Mucosa of descending colon (tissue), 3 donors: ENCODE results near the gene HLCS. TPM values are rescaled to one million over a fixed set of nuclear protein-coding genes. Genes with fewer than 3 reads are reported as not detected.

Source experiments
- ATAC-seq: fragments of 200-7000 bp; cut with Tn5 transposase; one replicate; pipeline ENCODE4 v1.9.1; 2020; ENCODE audit warnings: mild to moderate bottlenecking, moderate library complexity
- DNase-seq, 3 donors: peaks; one replicate each; pipeline ENCODE4 v3.0.0-alpha.2; 2020
- H3K36me3 ChIP-seq: fragments of 200-600 bp; one replicate; pipeline ENCODE4 v1.8.0; 2021; ENCODE audit warnings: low read depth, mild to moderate bottlenecking
- H3K4me1 ChIP-seq: fragments of 200-600 bp; one replicate; pipeline ENCODE4 v1.8.0; 2021; ENCODE audit warnings: low read depth, mild to moderate bottlenecking
- H3K4me3 ChIP-seq: fragments of 200-600 bp; one replicate; pipeline ENCODE4 v1.8.0; 2021; ENCODE audit warnings: mild to moderate bottlenecking
- H3K9me3 ChIP-seq: fragments of 200-600 bp; one replicate; pipeline ENCODE4 v1.8.0; 2021; ENCODE audit warnings: mild to moderate bottlenecking
- intact Hi-C, 2 donors: fragments of 100-400 bp; cut with DNase I in 1 of 2; cut with micrococcal nuclease in 1 of 2; formaldehyde crosslinking; loops; one replicate each; pipeline versions ENCODE4 v1.11.0 to v1.11.1; 2022; cut with DNase I, micrococcal nuclease
- total RNA-seq, 3 donors: library from RNA; stranded (reverse); fragmentation: NEBNext Ultra II Directional in 2 of 3; extraction: Animal tissue kit (Norgen Biotek cat#: 25700) in 2 of 3; gene quantifications; one replicate each; pipeline versions ENCODE4 v1.2.1 to v1.2.4, GENCODE V29; 2021 to 2023
- TF ChIP-seq, protein P1 (sequence below): fragments of 200-600 bp; IDR thresholded peaks from one replicate; pipeline ENCODE4 v1.8.0; 2022; ENCODE audit warnings: antibody characterized with exemption, mild to moderate bottlenecking
- donor health status: DM: no; HTN: no; CAD: no; lungs with moderate emphysema.
- donor health status: DM: no; HTN: no; CAD: no.
- donor health status: DM: no; HTN: yes; CAD: no.

The HLCS gene
- total RNA-seq, 3 donors from 2014 or later = 13.3 to 16.7 (median 14.9) TPM

DNA sequence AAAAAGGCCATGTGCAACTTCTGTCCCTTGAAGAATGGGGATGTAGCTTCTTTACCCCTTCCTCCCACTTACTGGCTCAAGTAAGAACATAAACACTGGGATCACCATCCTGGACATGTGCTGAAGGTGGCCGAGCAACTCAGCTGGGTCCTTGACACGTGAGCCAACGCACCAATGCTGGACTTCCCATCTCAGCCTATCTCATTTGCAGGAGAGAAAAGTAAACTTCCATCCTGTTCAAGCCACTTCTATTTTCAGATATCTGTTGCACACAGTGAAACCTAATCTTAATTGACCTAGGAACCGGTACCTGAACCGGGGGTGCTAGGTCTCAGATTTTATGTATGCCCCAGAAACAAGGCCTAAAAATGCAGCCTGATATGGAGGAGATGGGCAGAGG lies 75.3 kb downstream of the HLCS start:
- intact Hi-C loops = no loop called here
- H3K4me3 ChIP-seq = no peak overlapping the region
- DNase-seq (no peak), ATAC-seq (no peak)
- no peaks in the 10 kb centered on the region for H3K9me3 ChIP-seq
- H3K4me1 ChIP-seq = no peaks in the 10 kb centered on the region
- TF ChIP-seq, protein P1, sequence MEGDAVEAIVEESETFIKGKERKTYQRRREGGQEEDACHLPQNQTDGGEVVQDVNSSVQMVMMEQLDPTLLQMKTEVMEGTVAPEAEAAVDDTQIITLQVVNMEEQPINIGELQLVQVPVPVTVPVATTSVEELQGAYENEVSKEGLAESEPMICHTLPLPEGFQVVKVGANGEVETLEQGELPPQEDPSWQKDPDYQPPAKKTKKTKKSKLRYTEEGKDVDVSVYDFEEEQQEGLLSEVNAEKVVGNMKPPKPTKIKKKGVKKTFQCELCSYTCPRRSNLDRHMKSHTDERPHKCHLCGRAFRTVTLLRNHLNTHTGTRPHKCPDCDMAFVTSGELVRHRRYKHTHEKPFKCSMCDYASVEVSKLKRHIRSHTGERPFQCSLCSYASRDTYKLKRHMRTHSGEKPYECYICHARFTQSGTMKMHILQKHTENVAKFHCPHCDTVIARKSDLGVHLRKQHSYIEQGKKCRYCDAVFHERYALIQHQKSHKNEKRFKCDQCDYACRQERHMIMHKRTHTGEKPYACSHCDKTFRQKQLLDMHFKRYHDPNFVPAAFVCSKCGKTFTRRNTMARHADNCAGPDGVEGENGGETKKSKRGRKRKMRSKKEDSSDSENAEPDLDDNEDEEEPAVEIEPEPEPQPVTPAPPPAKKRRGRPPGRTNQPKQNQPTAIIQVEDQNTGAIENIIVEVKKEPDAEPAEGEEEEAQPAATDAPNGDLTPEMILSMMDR = no peak
- no peaks in the 10 kb centered on the region for H3K36me3 ChIP-seq

DNA sequence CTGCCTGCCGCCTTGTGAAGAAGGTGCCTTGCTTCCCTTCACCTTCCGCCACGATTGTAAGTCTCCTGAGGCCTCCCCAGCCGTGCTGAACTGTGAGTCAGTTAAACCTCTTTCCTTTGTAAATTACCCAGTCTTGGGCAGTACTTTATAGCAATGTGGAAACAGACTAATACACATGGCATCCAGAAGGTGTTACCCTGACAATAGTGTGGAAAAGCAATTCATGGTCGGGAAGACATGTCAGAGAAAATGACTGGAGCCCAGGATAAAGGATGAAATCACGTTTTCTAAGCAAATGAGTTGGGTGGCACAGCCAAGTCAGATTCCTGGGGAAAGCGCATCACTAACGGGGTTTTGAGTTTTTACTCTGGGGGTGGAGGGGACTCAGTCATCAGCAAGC lies 76.4 kb downstream of the HLCS start:
- no peaks in the 10 kb centered on the region for H3K36me3 ChIP-seq
- ATAC-seq (no peak), DNase-seq (no peak)
- no peak overlapping the region for H3K4me3 ChIP-seq
- no peaks in the 10 kb centered on the region for H3K9me3 ChIP-seq
- TF ChIP-seq, protein P1 = no peak
- intact Hi-C loops = no loop called here
- H3K4me1 ChIP-seq = no peaks in the 10 kb centered on the region

DNA sequence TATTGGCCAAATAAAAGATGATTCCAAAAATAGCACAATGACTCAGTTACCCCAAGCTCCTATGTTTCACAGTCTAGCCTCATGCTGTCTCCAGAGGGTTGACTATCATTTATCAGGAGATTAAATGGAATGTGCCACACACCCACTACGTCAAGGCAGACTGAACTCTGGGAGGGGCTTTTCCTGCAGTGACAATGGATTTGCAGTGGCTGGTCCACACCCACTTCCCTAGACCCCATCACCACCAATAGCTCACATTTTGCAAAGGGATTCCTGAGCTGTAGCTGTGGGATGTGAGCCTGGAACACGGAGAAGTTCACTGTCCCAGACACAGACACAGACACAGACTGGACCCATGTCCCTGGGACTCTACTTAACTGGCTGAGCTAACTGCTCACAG lies 77.1 kb downstream of the HLCS start:
- TF ChIP-seq, protein P1 = no peak
- no peak for DNase-seq
- H3K36me3 ChIP-seq = no peaks in the 10 kb centered on the region
- no peak for ATAC-seq
- no peaks in the 10 kb centered on the region for H3K9me3 ChIP-seq
- H3K4me3 ChIP-seq = no peak overlapping the region
- H3K4me1 ChIP-seq = no peaks in the 10 kb centered on the region
- intact Hi-C loops = no loop called here

DNA sequence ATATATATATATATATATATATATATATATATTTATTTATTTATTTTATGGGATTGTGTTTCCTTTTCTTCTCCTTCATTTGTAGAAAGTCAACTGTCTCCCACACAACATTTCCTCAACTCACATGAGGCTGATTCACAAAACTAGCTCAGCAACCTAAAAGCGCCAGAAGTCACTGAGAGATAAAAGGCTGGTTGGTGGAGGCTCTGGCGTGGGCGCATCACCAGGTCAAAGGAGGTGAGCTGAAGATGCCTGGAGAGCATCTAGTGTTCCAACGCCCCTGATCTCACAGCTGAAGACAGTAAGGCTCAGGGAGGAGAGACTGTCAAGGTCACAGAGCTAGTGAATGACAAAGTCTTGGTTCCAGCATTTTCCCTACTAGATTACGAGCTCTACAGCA lies 78.0 kb downstream of the HLCS start:
- TF ChIP-seq, protein P1 = no peak
- H3K36me3 ChIP-seq = no peaks in the 10 kb centered on the region
- H3K4me1 ChIP-seq = no peaks in the 10 kb centered on the region
- H3K9me3 ChIP-seq = peaks cover 3% of the 10 kb centered on the region
- DNase-seq = no peak
- no peak overlapping the region for H3K4me3 ChIP-seq
- no peak for ATAC-seq
- intact Hi-C loops = no loop called here

DNA sequence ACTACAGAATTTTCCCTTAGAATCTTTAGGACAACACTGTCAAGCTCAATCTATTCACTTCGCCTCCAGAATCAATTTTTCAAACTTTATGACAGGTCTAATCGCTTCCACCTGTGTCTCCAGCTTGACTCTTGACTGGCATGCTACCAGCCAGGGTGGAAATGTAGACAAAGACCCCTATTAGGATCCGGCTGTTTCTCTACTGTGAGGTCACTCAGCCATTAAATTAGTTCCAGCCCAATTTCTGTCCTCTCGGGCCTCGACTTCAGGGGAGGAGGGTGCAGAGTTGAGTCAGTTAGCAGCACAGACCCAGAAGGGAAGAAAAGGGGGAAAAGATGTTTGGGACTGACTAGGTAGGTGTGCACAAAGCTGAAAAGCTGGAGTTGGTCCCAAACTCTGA lies 78.5 kb downstream of the HLCS start:
- H3K36me3 ChIP-seq = no peaks in the 10 kb centered on the region
- intact Hi-C loops = no loop called here
- no peaks in the 10 kb centered on the region for H3K4me1 ChIP-seq
- TF ChIP-seq, protein P1 = no peak
- peaks cover 3% of the 10 kb centered on the region for H3K9me3 ChIP-seq
- no peak for DNase-seq
- no peak overlapping the region for H3K4me3 ChIP-seq
- no peak for ATAC-seq
